ENCODE measurements around the gene IL1RAPL1. TPM values are rescaled to one million over a fixed set of nuclear protein-coding genes. Genes with fewer than 3 reads are reported as not detected.

The IL1RAPL1 gene
- total and polyA plus RNA-seq, 9 of the 15 experiments (the other 6 are each of a cell fraction or from before 2014, with no cell fraction given) = 0.04 to 0.07 (median 0.04) TPM; not detected in 6

GRCh38 chrX:29858714-29859113 is 1271.5 kb downstream of the IL1RAPL1 start:
- in situ Hi-C loops (cut with MboI) = no loop called here
- no peak overlapping the region for H3K4me2 ChIP-seq (ENCODE audit: insufficient read depth, low read length)
- no peaks in the 10 kb centered on the region for H4K20me1 ChIP-seq (replicated peaks; ENCODE audit: control insufficient read depth, insufficient read depth, low read length)
- H2AFZ ChIP-seq (ENCODE audit: low read depth, low read length) = no peak overlapping the region
- no peaks in the 10 kb centered on the region for H3K4me1 ChIP-seq (replicated peaks in 1 of 2; ENCODE audit: control insufficient read depth in 2 of 2, insufficient read depth in 2 of 2, low read length in 2 of 2)
- no peak overlapping the region for H3K4me3 ChIP-seq
- no peaks in the 10 kb centered on the region for H3K27me3 ChIP-seq (ENCODE audit: control insufficient read depth in 2 of 2, insufficient read depth in 2 of 2, low read length in 2 of 2)
- no peaks in the 10 kb centered on the region for H3K79me2 ChIP-seq (ENCODE audit: control insufficient read depth, insufficient read depth, low read length)
- ATAC-seq (no peak), DNase-seq (ENCODE audit: extremely low read depth in 1 of 4, low spot score in 3 of 4) (no peak), FAIRE-seq (no peak)
- TF ChIP-seq RCOR1 (IDR thresholded peaks at IDR 0.05; ENCODE audit: borderline replicate concordance in 1 of 2, low read depth in 2 of 2, low read length in 2 of 2) (no peak), RAD21 (CRISPR knock-in tag; conservative IDR thresholded peaks at IDR 0.05 in 1 of 2, IDR thresholded peaks at IDR 0.05 in 1 of 2) (no peak), RBM22 (IDR thresholded peaks at IDR 0.05; ENCODE audit: low read depth, low read length, poor library complexity, severe bottlenecking) (no peak), RBBP5 (IDR thresholded peaks at IDR 0.05; ENCODE audit: borderline replicate concordance, insufficient read depth, low read length, poor library complexity, severe bottlenecking) (no peak), STAT5B (CRISPR knock-in tag; IDR thresholded peaks at IDR 0.05) (no peak), ILK (tag; IDR thresholded peaks at IDR 0.05; ENCODE audit: borderline replicate concordance, low read depth) (no peak), KDM5B (IDR thresholded peaks at IDR 0.05; ENCODE audit: insufficient replicate concordance, low read depth, low read length) (no peak), DPF2 (IDR thresholded peaks at IDR 0.05) (no peak), NEUROD1 (IDR thresholded peaks at IDR 0.05; ENCODE audit: borderline replicate concordance, low read depth, low read length, partially characterized antibody) (no peak), PPARD (CRISPR knock-in tag; IDR thresholded peaks at IDR 0.05) (no peak), ID3 (CRISPR knock-in tag; IDR thresholded peaks at IDR 0.05) (no peak), ID3 (tag; IDR thresholded peaks at IDR 0.05) (no peak), RB1 (IDR thresholded peaks at IDR 0.05; ENCODE audit: low read depth) (no peak), ZNF830 (CRISPR knock-in tag; IDR thresholded peaks at IDR 0.05) (no peak), ZSCAN29 (IDR thresholded peaks at IDR 0.05) (no peak), ZKSCAN8 (CRISPR knock-in tag; IDR thresholded peaks at IDR 0.05) (no peak), TSC22D4 (tag; IDR thresholded peaks at IDR 0.05) (no peak)
- TF ChIP-seq, protein P1, sequence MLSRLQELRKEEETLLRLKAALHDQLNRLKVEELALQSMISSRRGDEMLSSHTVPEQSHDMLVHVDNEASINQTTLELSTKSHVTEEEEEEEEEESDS (CRISPR knock-in tag; IDR thresholded peaks at IDR 0.05) = no peak
- TF ChIP-seq, protein P2, sequence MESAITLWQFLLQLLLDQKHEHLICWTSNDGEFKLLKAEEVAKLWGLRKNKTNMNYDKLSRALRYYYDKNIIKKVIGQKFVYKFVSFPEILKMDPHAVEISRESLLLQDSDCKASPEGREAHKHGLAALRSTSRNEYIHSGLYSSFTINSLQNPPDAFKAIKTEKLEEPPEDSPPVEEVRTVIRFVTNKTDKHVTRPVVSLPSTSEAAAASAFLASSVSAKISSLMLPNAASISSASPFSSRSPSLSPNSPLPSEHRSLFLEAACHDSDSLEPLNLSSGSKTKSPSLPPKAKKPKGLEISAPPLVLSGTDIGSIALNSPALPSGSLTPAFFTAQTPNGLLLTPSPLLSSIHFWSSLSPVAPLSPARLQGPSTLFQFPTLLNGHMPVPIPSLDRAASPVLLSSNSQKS (CRISPR knock-in tag; IDR thresholded peaks at IDR 0.05) = no peak
- no TSS peak for BruUV-seq (replicated peaks)
- CTCF ChIA-PET (ENCODE audit: low intra/inter-chr PET ratio) = no interaction called here
- no peaks in the 10 kb centered on the region for H3K36me3 ChIP-seq (ENCODE audit: control insufficient read depth, insufficient read depth, low read length)
- no peaks in the 10 kb centered on the region for H3K9me3 ChIP-seq (replicated peaks; ENCODE audit: control insufficient read depth, insufficient read depth, low read depth, low read length)
- H3K9me1 ChIP-seq (ENCODE audit: control insufficient read depth, insufficient read depth, low read length) = no peaks in the 10 kb centered on the region
- H3K9ac ChIP-seq (ENCODE audit: insufficient read depth in 1 of 2, low read depth in 2 of 2, low read length in 2 of 2) = no peak overlapping the region
- intact Hi-C loops (cut with micrococcal nuclease) = no loop called here
- POLR2A ChIA-PET = interaction anchor here (0.5 kb wide), 1 partner anchor 9 kb away, joined by 3 read pairs; no protein-coding TSS in a partner anchor
- no peak overlapping the region for H3K27ac ChIP-seq (ENCODE audit: extremely low read depth, low read depth, low read length)

Measured in K562 (cell line).